A549 (cell line): ENCODE results near the gene SECISBP2L.

Experiments
- CBX2 ChIP-seq: fragments of 200-600 bp; sonication (generic); IDR thresholded peaks from 2 replicates; pipeline ENCODE4 v1.6.1; 2016; ENCODE audit warnings: low read depth, mild to moderate bottlenecking, borderline replicate concordance
- CBX8 ChIP-seq: fragments of 200-600 bp; sonication (generic); IDR thresholded peaks from 2 replicates; pipeline ENCODE4 v1.6.1; 2016
- HDAC2 ChIP-seq: fragments of 200-600 bp; sonication (generic); IDR thresholded peaks from 2 replicates; pipeline ENCODE4 v1.6.1; 2016
- JUN ChIP-seq, 2 experiments: fragments of >200 bp; sonication (Bioruptor Twin); formaldehyde crosslinking; IDR thresholded peaks; 2 replicates in 1 of 2; 3 replicates in 1 of 2; pipeline ENCODE4 v1.6.1; 2016 to 2017
- KDM1A ChIP-seq: fragments of 200-600 bp; sonication (generic); IDR thresholded peaks from 2 replicates; pipeline ENCODE4 v1.6.1; 2016; ENCODE audit warnings: low read depth, mild to moderate bottlenecking
- NFE2L2 ChIP-seq: fragments of 150-350 bp; conservative IDR thresholded peaks from 2 replicates; pipeline ENCODE4 v1.6.1; 2014; ENCODE audit warnings: low read length
- POLR2A ChIP-seq: IDR thresholded peaks from 2 replicates; pipeline ENCODE4 v1.6.1; 2012; ENCODE audit warnings: mild to moderate bottlenecking, low read length
- RAD21 ChIP-seq, 2 experiments: fragments of >200 bp in 1 of 2; sonication (Bioruptor Twin) in 1 of 2; formaldehyde crosslinking in 1 of 2; IDR thresholded peaks in 1 of 2; conservative IDR thresholded peaks in 1 of 2; 2 replicates in 1 of 2; 3 replicates in 1 of 2; pipeline ENCODE4 v1.6.1; 2012 to 2018; ENCODE audit warnings: inconsistent platforms in 1 of 2
- ZNF302 ChIP-seq: fragments of 250-450 bp; sonication (Bioruptor Pico); IDR thresholded peaks from 2 replicates; pipeline ENCODE4 v1.9.0; 2021; ENCODE audit warnings: inconsistent platforms, mild to moderate bottlenecking, moderate library complexity
- TF ChIP-seq, protein P1 (sequence below): fragments of >200 bp; sonication (Bioruptor Twin); formaldehyde crosslinking; IDR thresholded peaks from 3 replicates; pipeline ENCODE4 v1.5.1; 2016
- TF ChIP-seq, protein P2 (sequence below): fragments of 200-600 bp; sonication (generic); IDR thresholded peaks from 2 replicates; pipeline ENCODE4 v1.6.1; 2016; ENCODE audit warnings: antibody characterized with exemption, mild to moderate bottlenecking, moderate library complexity

DNA sequence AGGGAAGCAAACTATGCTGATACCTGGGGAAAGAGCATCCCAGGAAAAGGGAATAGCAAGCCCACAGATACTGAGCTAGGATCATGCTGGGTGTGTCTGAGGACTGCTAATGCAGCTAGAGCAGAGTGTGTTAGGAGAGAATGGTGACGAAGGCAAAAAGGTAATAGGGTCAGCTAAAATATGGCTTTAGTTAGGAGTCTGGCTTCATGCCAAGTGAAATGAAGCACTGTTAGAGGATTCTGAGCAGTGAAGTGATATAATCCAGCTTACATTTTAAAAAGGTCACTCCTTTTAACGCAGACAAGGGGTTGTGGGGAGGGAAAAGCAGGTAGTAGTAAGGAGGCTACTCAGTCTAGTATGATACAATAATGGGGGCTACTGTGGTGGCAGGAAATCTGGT is 30.4 kb downstream of the SECISBP2L start:
- TF ChIP-seq HDAC2 (no peak), NFE2L2 (no peak), JUN (IDR thresholded peaks at IDR 0.05) (no peak), CBX8 (no peak), ZNF302 (no peak), KDM1A (no peak), POLR2A (no peak), CBX2 (no peak), RAD21 (conservative IDR thresholded peaks at IDR 0.05 in 1 of 2, IDR thresholded peaks at IDR 0.05 in 1 of 2) (no peak)
- TF ChIP-seq, protein P1, sequence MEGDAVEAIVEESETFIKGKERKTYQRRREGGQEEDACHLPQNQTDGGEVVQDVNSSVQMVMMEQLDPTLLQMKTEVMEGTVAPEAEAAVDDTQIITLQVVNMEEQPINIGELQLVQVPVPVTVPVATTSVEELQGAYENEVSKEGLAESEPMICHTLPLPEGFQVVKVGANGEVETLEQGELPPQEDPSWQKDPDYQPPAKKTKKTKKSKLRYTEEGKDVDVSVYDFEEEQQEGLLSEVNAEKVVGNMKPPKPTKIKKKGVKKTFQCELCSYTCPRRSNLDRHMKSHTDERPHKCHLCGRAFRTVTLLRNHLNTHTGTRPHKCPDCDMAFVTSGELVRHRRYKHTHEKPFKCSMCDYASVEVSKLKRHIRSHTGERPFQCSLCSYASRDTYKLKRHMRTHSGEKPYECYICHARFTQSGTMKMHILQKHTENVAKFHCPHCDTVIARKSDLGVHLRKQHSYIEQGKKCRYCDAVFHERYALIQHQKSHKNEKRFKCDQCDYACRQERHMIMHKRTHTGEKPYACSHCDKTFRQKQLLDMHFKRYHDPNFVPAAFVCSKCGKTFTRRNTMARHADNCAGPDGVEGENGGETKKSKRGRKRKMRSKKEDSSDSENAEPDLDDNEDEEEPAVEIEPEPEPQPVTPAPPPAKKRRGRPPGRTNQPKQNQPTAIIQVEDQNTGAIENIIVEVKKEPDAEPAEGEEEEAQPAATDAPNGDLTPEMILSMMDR = no peak
- TF ChIP-seq, protein P2, sequence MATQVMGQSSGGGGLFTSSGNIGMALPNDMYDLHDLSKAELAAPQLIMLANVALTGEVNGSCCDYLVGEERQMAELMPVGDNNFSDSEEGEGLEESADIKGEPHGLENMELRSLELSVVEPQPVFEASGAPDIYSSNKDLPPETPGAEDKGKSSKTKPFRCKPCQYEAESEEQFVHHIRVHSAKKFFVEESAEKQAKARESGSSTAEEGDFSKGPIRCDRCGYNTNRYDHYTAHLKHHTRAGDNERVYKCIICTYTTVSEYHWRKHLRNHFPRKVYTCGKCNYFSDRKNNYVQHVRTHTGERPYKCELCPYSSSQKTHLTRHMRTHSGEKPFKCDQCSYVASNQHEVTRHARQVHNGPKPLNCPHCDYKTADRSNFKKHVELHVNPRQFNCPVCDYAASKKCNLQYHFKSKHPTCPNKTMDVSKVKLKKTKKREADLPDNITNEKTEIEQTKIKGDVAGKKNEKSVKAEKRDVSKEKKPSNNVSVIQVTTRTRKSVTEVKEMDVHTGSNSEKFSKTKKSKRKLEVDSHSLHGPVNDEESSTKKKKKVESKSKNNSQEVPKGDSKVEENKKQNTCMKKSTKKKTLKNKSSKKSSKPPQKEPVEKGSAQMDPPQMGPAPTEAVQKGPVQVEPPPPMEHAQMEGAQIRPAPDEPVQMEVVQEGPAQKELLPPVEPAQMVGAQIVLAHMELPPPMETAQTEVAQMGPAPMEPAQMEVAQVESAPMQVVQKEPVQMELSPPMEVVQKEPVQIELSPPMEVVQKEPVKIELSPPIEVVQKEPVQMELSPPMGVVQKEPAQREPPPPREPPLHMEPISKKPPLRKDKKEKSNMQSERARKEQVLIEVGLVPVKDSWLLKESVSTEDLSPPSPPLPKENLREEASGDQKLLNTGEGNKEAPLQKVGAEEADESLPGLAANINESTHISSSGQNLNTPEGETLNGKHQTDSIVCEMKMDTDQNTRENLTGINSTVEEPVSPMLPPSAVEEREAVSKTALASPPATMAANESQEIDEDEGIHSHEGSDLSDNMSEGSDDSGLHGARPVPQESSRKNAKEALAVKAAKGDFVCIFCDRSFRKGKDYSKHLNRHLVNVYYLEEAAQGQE = no peak
